HCT116 (cell line): ENCODE measurements around the gene IL18R1. TPM values are rescaled to one million over a fixed set of nuclear protein-coding genes. Genes with fewer than 3 reads are reported as not detected.

ENCODE experiments used
- ATAC-seq: fragments of 200-7000 bp; cut with Tn5 transposase; 2 replicates; pipeline ENCODE4 v1.9.1; 2020; ENCODE audit warnings: mild to moderate bottlenecking, moderate library complexity
- BruUV-seq: library from RNA; stranded (reverse); fragments of 400-500 nt; replicated peaks from 2 replicates; lab custom pipeline; 2021; lab: Mats Ljungman, UMichigan
- CTCF ChIA-PET: fragments of 300-600 bp; sonication (Branson Sonifier 250); formaldehyde crosslinking; loops from one replicate; lab custom pipeline; 2021; ENCODE audit warnings: antibody characterized with exemption; lab: Charles Lee
- POLR2A ChIA-PET: fragments of 300-600, 350-600 bp; sonication (Branson Sonifier 250); formaldehyde crosslinking; loops from one replicate; lab custom pipeline; 2021; ENCODE audit warnings: antibody characterized with exemption; lab: Charles Lee
- RAD21 ChIA-PET, 2 experiments: fragments of 300-600 bp; sonication (Branson Sonifier 250); formaldehyde crosslinking; loops; one replicate each; lab custom pipeline; 2023; ENCODE audit warnings: low total read pairs in 2 of 2; ENCODE audit not compliant: uncharacterized antibody in 2 of 2, unreplicated experiment in 2 of 2, low non-redundant PET in 1 of 2; lab: Charles Lee
- DNase-seq: peaks from one replicate; pipeline ENCODE4 v3.0.0-alpha.2; 2010; ENCODE audit warnings: low read depth, low spot score
- H2AFZ ChIP-seq: fragments of 200-600 bp; shearing (Covaris generic), sonication (generic); 2 replicates; pipeline ENCODE4 v1.6.1; 2017; ENCODE audit warnings: low read depth, mixed run types, mixed read lengths, antibody characterized with exemption, low read length; ENCODE audit not compliant: poor library complexity, severe bottlenecking
- H3K27ac ChIP-seq: 2 replicates; pipeline ENCODE4 v1.5.1; 2012; ENCODE audit warnings: low read depth, low read length
- H3K27me3 ChIP-seq: fragments of 200-600 bp; sonication (generic); 2 replicates; pipeline ENCODE4 v1.6.1; 2016; ENCODE audit warnings: mixed run types, low read length, mixed read lengths; ENCODE audit not compliant: insufficient read depth
- H3K36me3 ChIP-seq, 2 experiments: fragments of 200-500 bp in 1 of 2; fragments of 200-600 bp in 1 of 2; sonication (Bioruptor generic) in 1 of 2; sonication (generic) in 1 of 2; 2 replicates each; pipeline versions ENCODE4 v1.5.1 to v1.6.1; 2014 to 2016; ENCODE audit warnings: low read length in 2 of 2, inconsistent platforms in 1 of 2, mixed read lengths in 1 of 2, mixed run types in 1 of 2; ENCODE audit not compliant: insufficient read depth in 2 of 2, control insufficient read depth in 1 of 2
- H3K4me1 ChIP-seq, 2 experiments: fragments of 200-600 bp in 1 of 2; sonication (generic) in 1 of 2; 2 replicates each; pipeline versions ENCODE4 v1.5.1 to v1.6.1; 2012 to 2017; ENCODE audit warnings: low read length in 2 of 2, inconsistent platforms in 1 of 2, mild to moderate bottlenecking in 1 of 2, mixed read lengths in 1 of 2, mixed run types in 1 of 2, moderate library complexity in 1 of 2; ENCODE audit not compliant: insufficient read depth in 2 of 2, control insufficient read depth in 1 of 2
- H3K4me2 ChIP-seq: fragments of 200-600 bp; sonication (generic); 2 replicates; pipeline ENCODE4 v1.6.1; 2017; ENCODE audit warnings: mixed run types, low read length, mixed read lengths
- H3K4me3 ChIP-seq, 2 experiments: fragments of 200-600 bp in 1 of 2; sonication (generic) in 1 of 2; replicated peaks in 1 of 2; 2 replicates each; pipeline ENCODE4 v1.5.1; 2011 to 2016; ENCODE audit warnings: low read length in 2 of 2, control low read depth in 1 of 2, low read depth in 1 of 2, mild to moderate bottlenecking in 1 of 2, mixed read lengths in 1 of 2, mixed run types in 1 of 2
- H3K79me2 ChIP-seq: fragments of 200-600 bp; sonication (generic); 2 replicates; pipeline ENCODE4 v1.6.1; 2017; ENCODE audit warnings: mild to moderate bottlenecking, mixed run types, low read length, moderate library complexity, mixed read lengths; ENCODE audit not compliant: insufficient read depth
- H3K9ac ChIP-seq: fragments of 200-600 bp; sonication (generic); 2 replicates; pipeline ENCODE4 v1.6.1; 2016; ENCODE audit warnings: low read length, mixed read lengths
- H3K9me2 ChIP-seq: fragments of 200-600 bp; sonication (generic), shearing (Covaris generic); 2 replicates; pipeline ENCODE4 v1.6.1; 2017; ENCODE audit warnings: mixed run types, mild to moderate bottlenecking, moderate library complexity; ENCODE audit not compliant: insufficient read depth
- H3K9me3 ChIP-seq, 2 experiments: fragments of 200-500 bp in 1 of 2; fragments of 200-600 bp in 1 of 2; sonication (Bioruptor generic) in 1 of 2; sonication (generic) in 1 of 2; 2 replicates each; pipeline ENCODE4 v1.6.1; 2014 to 2017; ENCODE audit warnings: low read length in 2 of 2, mixed read lengths in 2 of 2, inconsistent platforms in 1 of 2, low read depth in 1 of 2, mild to moderate bottlenecking in 1 of 2, mixed run types in 1 of 2, moderate library complexity in 1 of 2; ENCODE audit not compliant: control insufficient read depth in 1 of 2, insufficient read depth in 1 of 2
- H4K20me1 ChIP-seq: fragments of 200-600 bp; sonication (generic), shearing (Covaris generic); 2 replicates; pipeline ENCODE4 v1.6.1; 2017; ENCODE audit warnings: mixed run types, mild to moderate bottlenecking, moderate library complexity; ENCODE audit not compliant: insufficient read depth
- CBX3 ChIP-seq: IDR thresholded peaks from 2 replicates; pipeline ENCODE4 v1.6.1; 2012; ENCODE audit warnings: low read depth
- CTCF ChIP-seq, 3 experiments: fragments of 200-600 bp in 1 of 3; sonication (generic) in 1 of 3; IDR thresholded peaks in 2 of 3; conservative IDR thresholded peaks in 1 of 3; 2 replicates each; pipeline ENCODE4 v1.5.1; 2012 to 2017; ENCODE audit warnings: low read depth in 2 of 3, low read length in 2 of 3, antibody characterized with exemption in 1 of 3, borderline replicate concordance in 1 of 3, control low read depth in 1 of 3, mild to moderate bottlenecking in 1 of 3, mixed read lengths in 1 of 3, mixed run types in 1 of 3, moderate library complexity in 1 of 3; ENCODE audit not compliant: insufficient read depth in 1 of 3
- ELF1 ChIP-seq: IDR thresholded peaks from 2 replicates; pipeline ENCODE4 v1.6.1; 2012; ENCODE audit warnings: low read depth, borderline replicate concordance
- EZH2 ChIP-seq: fragments of 200-600 bp; sonication (generic); IDR thresholded peaks from 2 replicates; pipeline ENCODE4 v1.6.1; 2017; ENCODE audit warnings: antibody characterized with exemption, mixed run types
- EZH2phosphoT487 ChIP-seq: fragments of 200-600 bp; IDR thresholded peaks from 2 replicates; pipeline ENCODE4 v1.6.1; 2018; ENCODE audit warnings: antibody characterized with exemption, borderline replicate concordance
- FOSL1 ChIP-seq: IDR thresholded peaks from 2 replicates; pipeline ENCODE4 v1.6.1; 2012; ENCODE audit warnings: low read depth
- RAD21 ChIP-seq: IDR thresholded peaks from 2 replicates; pipeline ENCODE4 v1.6.1; 2012; ENCODE audit warnings: low read depth, mild to moderate bottlenecking
- SP1 ChIP-seq: IDR thresholded peaks from 2 replicates; pipeline ENCODE4 v1.6.1; 2012; ENCODE audit warnings: low read depth
- SRF ChIP-seq: IDR thresholded peaks from 2 replicates; pipeline ENCODE4 v1.6.1; 2012; ENCODE audit warnings: low read depth
- TCF7L2 ChIP-seq: IDR thresholded peaks from 2 replicates; pipeline ENCODE4 v1.7.0; 2011; ENCODE audit warnings: borderline replicate concordance, inconsistent platforms; ENCODE audit not compliant: insufficient read depth, insufficient read length; ENCODE audit errors: extremely low read depth
- YY1 ChIP-seq: IDR thresholded peaks from 2 replicates; pipeline ENCODE4 v1.6.1; 2011; ENCODE audit warnings: low read length, low read depth, moderate library complexity, mild to moderate bottlenecking; ENCODE audit not compliant: insufficient replicate concordance; ENCODE audit errors: extremely low read depth
- ZBTB33 ChIP-seq: IDR thresholded peaks from 2 replicates; pipeline ENCODE4 v1.6.1; 2011; ENCODE audit warnings: mild to moderate bottlenecking, low read length, moderate library complexity; ENCODE audit not compliant: insufficient replicate concordance; ENCODE audit errors: extremely low read depth
- ZFX ChIP-seq: fragments of 450-650 bp; IDR thresholded peaks from 2 replicates; pipeline ENCODE4 v1.6.1; 2017
- intact Hi-C: fragments of 100-400 bp; cut with micrococcal nuclease; formaldehyde crosslinking; loops from 2 replicates; pipeline ENCODE4 v1.10.0; 2022
- total RNA-seq: library from RNA; stranded (reverse); gene quantifications from one replicate; pipeline ENCODE4 v1.2.1, GENCODE V29; 2021; ENCODE audit not compliant: unreplicated experiment

The IL18R1 gene
- total RNA-seq, 1 experiment from 2014 or later: 1.5 TPM

DNA sequence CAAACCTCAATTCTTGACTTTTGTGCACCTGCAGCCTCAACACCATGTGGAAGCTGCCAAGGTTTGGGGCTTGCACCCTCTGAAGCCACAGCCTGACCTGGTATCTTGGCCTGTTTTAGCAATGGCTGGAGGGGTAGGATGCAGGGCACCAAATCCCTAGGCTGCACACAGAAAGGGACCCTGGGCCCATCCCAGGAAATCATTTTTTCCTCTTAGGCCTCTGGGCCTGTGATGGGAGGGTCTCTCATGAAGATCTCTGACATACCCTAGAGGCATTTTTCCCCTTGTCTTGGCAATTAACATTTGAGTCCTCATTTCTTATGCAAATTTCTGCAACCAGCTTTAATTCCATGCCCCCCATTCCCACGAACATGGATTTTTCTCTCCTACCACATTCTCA lies 10.2 kb downstream of the IL18R1 start:
- no TSS peak for BruUV-seq
- RAD21 ChIA-PET: no interaction called here
- intact Hi-C loops: no loop called here
- H2AFZ ChIP-seq: no peak overlapping the region
- POLR2A ChIA-PET: no interaction called here
- no peaks in the 10 kb centered on the region for H4K20me1 ChIP-seq
- no peaks in the 10 kb centered on the region for H3K4me1 ChIP-seq
- no peak overlapping the region for H3K4me3 ChIP-seq
- DNase-seq (no peak), ATAC-seq (no peak)
- no peaks in the 10 kb centered on the region for H3K36me3 ChIP-seq
- no peaks in the 10 kb centered on the region for H3K9me2 ChIP-seq
- CTCF ChIA-PET: no interaction called here
- no peak overlapping the region for H3K9ac ChIP-seq
- no peak overlapping the region for H3K4me2 ChIP-seq
- peaks cover 0 to 7% of the 10 kb centered on the region in 2 experiments; a peak in 2 of 4 replicates for H3K9me3 ChIP-seq
- no peaks in the 10 kb centered on the region for H3K27me3 ChIP-seq
- no peak for TF ChIP-seq YY1
- TF ChIP-seq ZBTB33: no peak
- no peaks in the 10 kb centered on the region for H3K79me2 ChIP-seq
- no peak overlapping the region for H3K27ac ChIP-seq

DNA sequence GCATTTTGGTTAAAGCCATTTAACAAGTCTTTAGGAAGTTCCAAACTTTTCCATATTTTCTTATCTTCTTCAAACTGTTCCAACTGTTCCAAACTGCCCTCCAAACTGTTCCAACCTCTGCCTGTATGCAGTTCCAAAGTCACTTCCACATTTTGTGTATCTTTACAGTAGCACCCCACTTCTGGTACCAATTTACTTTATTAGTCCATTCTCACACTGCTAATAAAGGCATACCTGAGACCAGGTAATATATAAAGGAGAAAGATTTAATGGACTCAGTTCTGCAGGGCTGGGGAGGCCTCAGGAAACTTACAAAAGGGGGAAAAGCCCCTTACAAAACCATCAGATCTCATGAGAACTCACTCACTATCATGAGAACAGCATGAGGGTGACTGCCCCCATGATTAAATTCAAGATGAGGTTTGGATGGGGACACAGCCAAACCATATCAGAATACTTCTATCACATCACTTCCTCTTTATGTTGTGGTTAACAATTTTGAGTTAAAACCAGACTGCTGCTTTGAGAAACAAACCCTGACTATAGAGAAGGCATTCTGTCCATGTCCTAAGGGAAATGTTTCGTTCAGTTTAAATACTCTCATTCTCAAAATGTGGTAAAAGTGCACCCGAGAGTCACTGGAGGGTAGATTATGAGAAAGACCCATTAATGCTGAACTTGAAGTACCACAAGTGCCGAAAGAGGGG lies 11.0 kb downstream of the IL18R1 start:
- intact Hi-C loops: no loop called here
- no peaks in the 10 kb centered on the region for H3K9me2 ChIP-seq
- H3K9ac ChIP-seq: no peak overlapping the region
- RAD21 ChIA-PET: no interaction called here
- no peak for DNase-seq
- H3K9me3 ChIP-seq: peaks cover 0 to 7% of the 10 kb centered on the region in 2 experiments; a peak in 2 of 4 replicates
- ATAC-seq: no peak
- H3K27me3 ChIP-seq: no peaks in the 10 kb centered on the region
- no peaks in the 10 kb centered on the region for H4K20me1 ChIP-seq
- no peaks in the 10 kb centered on the region for H3K79me2 ChIP-seq
- no TSS peak for BruUV-seq
- POLR2A ChIA-PET: no interaction called here
- H3K4me2 ChIP-seq: no peak overlapping the region
- CTCF ChIA-PET: no interaction called here
- H3K4me1 ChIP-seq: no peaks in the 10 kb centered on the region
- H3K27ac ChIP-seq: no peak overlapping the region
- no peaks in the 10 kb centered on the region for H3K36me3 ChIP-seq
- H2AFZ ChIP-seq: no peak overlapping the region
- no peak overlapping the region for H3K4me3 ChIP-seq
- TF ChIP-seq CBX3 (no peak), EZH2 (no peak), CTCF (IDR thresholded peaks at IDR 0.05 in 2 of 3, conservative IDR thresholded peaks at IDR 0.05 in 1 of 3; ENCODE audit: borderline replicate concordance in 1 of 3, insufficient read depth in 1 of 3, low read depth in 2 of 3, low read length in 2 of 3) (no peak), ELF1 (no peak), EZH2phosphoT487 (no peak), ZBTB33 (no peak), SRF (no peak), YY1 (no peak), RAD21 (no peak), SP1 (no peak), ZFX (no peak), FOSL1 (no peak), TCF7L2 (no peak)
